Stimulated activated CD4-positive, alpha-beta T cell treated with anti-CD3 and anti-CD28 coated beads, Interleukin-2, amount 100 ng/mL, for 4 hours (primary cell): Measurements from ENCODE around the gene SLAMF9.

ENCODE experiments used
- DNase-seq: peaks from one replicate; pipeline ENCODE4 v3.0.0-alpha.2; 2020; ENCODE audit warnings: low read depth

SLAMF9 gene

DNA sequence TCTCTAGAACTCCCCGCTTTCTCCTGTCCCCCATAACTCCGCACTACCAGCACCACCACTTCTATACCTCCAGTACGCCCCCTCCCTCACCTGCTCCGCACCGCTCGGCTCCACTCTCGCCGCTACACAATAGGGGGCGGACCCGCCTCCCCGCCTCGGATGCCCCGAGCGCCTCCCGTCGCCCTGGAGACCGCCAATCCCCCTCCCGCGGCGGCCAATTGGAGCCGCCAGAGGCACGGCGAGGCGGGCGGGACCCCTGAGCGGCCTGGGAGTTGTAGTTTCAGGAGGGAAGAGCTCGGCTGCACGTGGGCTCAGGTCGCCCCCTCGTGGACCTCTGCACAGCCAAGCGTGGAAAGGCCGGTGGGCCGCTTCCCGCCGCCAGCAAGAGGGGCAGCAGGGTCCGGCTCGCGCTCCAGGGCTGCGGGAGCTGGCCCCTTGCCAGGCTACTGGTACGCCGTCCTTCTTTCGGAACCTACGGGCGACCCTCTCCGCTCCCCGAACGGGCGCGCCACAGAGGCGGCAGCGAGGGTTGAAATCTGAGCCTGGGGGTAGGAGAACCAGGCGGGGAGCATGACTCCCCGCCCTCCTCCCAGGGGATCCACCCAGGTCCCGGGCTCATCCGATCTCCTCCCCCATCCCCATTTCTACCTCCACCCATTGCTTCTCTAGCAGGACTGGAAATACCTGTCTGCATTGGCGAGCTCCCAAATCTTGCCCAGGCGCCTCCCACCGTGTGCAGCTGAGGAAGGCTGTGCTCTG is 8.4 kb downstream of the SLAMF9 start, which contains the start of gene IGSF9:
Gene IGSF9, minus strand, starts transcription at position 131 of the 759 bp plus-strand sequence. CDS start 2,159 bp downstream, outside the sequence.
- peak; percentile 72 for DNase-seq

DNA sequence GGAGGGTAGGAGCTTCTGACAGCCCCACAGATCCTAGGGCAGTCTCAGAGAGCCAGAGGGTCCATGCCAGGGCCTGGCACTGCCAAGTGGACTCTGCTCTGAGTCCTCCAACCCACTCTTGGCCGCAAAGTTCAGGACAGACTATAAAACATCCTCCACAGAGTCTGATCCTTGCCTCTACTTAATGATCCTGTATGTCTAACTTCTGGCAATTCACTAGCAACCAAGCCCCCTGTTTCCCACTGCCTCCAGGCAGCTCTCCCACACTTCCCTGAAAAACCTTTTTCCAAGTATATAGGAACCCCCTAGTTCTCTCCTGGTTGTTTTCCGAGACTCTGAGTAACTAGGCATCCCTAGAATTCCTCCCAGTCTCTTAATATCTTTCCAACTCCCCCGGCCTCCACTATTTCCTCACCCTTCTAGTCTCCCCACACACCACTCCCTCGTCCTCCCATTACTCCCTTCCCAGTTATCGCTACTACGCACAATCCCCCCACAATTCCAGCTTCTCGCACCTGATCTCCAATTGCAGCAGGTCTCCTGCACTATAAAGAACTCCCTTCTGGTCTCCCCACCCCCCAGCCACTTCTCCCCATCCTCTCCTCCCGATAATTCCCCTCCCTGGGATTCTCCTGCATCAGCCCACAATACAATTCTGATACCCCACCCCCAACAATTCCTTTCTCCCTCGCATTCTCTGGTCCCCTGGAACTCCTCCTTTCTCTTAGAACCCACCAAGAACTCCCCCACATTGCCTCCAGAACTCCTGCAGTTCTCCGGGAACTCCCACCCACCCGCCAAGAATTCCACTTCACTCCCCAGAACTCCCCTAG is 9.2 kb downstream of the SLAMF9 start:
- no peak for DNase-seq

DNA sequence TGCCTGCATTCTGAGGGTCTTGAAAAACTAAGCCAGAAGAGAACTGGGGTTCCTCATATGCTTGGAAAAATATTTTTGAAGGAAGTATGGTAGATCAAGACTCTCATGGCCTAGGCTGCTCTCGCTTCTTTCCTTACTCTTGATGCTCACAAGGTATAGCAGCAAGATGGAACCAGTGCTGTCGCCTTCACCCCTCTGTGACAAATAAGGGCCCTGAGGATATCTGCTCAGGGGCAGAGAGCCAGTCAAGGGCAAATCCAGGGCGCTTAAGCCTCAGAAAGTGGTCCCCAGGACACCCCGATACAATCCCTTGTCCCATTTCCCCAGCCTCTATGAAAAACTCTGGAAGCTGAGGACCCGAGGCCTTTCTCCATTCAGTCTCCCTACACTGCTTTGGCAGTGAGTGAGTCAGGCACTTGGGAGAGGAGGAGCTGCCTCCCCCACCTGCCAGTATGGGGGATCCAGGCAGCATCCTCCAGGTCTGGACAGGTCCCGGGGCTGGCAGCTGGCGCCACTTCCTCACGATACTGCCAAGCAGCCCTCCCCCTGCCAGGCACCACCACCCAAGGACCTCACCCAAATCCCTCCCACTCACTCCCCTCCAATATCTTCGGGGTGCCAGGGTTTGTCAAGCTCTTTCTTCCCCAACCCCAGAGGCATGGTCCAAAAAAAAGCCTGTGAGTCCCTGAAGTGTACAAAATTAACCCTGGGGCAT is 10.0 kb downstream of the SLAMF9 start:
- DNase-seq: no peak

DNA sequence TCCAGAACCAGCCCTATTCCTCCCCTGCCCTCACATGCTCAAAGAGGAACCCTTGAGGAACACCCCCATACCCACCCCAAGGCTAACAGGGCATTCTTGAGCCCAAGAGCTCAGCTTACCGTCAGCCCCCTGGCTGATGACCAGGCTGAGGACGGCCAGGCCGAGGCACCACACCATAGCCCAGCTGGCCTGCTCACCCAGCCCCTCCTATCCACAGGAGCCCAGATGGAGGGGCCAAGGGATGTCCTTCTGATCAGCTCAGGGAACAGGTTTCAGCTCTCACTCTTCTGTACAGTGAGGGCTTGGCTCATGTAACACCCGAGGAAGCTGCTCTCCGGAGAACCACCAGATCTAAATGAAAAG is 10.8 kb downstream of the SLAMF9 start:
- DNase-seq: no peak

DNA sequence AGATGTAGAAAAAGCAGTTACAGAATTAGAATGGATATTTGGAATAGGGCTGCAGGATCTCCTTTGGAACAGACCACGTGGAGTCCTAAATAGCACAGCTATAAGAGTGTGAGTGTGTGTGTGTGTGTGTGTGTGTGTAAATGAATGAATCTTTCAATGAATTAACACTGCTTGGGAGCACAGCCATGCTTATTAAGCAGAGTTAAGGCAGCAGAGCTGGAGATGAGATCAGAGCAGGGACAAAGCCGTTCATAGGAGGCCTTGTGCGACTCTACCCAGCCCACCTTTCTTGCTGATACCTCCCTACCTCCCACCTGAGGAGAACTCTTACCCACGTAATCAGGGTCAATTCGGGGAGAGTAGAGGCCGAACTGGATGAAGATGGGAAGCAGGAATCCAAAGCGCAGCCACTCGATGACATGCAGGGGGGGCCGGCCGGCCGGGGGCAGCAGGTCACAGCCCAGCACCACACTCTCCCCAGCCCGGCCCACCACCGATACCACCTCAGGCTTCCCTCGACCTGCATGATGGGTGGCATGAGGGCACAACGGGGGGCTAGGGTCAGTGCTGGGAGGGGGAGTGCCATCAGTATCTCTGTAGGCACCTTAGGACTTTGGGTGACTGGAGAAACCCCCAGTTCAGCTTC is 11.3 kb downstream of the SLAMF9 start:
- no peak for DNase-seq

DNA sequence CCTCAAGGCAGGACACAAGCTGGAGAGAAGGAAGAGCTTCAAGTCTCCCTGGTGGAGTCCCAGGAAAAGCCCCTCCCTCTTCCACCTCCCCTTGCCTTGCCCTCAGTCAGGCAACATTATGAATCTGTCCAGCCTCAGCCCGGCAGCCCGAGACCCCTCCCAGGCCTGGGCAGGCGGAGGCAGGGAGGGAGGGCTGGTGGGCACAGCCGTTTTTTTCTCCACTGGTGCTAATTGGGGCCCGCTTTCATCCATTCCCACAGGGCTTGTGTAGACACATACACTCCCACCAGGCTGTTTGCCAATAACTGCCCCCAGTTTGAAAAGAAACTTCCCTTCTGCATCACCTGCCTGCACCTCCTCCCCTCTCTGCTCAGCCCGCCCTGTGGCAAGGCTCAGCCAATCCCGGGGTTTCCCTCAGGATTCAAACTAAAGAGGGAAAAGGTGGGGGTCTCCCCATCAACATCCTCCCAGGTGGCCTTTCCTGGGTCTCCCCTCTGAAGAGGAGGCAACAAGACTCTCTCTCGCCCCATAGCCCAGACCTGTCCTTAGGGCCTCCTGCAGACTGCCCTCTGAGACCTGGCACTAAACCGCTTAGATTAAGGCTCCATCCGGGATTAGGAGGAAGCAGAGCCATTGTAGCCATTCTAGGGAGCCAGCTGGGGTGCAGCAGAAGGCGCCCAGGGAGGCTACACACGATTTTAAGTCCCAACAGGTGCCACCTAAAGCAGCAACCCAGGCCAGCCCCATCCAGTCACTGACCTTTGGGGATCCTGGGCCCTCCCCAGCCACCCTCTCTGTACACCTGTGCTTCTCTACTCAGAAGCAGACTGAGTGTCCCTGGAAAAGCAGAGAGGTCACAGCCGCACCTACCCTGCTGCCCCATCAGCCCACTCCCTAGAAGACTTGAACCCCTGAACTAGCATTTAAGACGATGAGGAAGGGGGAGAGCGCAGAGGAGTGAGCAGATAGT is 12.2 kb downstream of the SLAMF9 start:
- DNase-seq: no peak

DNA sequence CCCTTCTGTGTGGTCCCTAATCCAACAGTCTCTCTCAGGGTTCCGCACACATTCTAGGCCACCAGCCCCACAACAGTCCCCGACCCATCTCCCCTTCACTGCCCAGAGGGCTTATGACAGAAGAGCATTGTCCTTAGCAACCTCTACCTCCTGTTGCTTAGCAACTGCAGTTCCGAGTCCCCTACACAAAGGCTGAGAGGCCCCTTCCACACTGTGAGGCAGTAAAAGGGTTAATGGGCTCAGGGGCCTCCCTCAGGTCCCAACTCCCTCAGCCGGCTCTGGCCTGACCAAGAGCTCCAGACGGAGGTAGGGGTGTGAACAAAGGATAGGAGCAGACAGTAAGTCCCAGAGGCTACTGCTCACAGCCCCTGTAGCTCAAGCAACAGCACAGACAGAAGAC is 12.9 kb downstream of the SLAMF9 start:
- DNase-seq: no peak

DNA sequence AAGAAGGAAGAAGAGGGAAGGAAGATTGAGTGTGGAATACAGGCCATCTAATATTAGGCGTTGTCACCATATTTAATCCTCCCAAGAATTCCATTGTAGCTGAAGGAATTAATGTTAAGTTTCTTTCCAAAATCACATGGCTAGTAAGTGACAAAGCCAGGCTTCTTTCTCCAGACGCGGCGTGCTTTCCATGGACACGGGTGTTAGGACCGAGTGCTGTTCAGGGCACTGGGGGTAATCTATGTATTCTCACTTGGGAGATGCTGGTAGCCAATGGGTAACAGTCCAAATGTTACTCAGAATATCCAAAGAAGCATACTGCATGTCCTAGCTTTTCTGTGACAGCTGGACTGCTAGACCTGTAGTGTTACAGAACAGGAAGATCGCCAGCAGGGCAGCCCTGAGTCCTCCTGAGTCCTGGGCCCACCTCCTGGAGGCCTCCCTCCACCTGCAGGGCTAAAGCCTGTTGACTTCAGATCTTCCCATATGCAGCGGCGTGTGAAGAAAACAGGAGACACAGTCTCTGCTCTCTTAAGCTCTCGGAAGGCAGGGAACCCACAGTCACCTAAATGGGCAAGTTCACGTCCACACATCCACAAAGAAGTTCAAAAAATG is 13.9 kb downstream of the SLAMF9 start:
- no peak for DNase-seq

DNA sequence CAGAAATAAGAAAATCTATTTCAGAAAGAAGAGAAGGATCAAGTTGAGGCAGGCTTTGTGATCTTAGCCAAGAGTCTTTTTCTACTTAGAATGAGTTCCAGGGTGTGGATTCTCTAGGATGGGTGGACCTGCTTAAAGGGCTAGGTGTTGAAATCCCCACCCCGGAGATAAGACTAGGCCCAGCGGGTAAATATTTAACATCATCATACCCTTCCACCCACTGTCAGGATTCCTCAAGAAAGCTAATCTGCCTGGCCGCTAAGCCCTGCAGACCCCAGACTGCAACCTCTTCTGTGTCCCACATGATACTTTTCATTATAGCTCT is 14.4 kb downstream of the SLAMF9 start:
- DNase-seq: no peak

DNA sequence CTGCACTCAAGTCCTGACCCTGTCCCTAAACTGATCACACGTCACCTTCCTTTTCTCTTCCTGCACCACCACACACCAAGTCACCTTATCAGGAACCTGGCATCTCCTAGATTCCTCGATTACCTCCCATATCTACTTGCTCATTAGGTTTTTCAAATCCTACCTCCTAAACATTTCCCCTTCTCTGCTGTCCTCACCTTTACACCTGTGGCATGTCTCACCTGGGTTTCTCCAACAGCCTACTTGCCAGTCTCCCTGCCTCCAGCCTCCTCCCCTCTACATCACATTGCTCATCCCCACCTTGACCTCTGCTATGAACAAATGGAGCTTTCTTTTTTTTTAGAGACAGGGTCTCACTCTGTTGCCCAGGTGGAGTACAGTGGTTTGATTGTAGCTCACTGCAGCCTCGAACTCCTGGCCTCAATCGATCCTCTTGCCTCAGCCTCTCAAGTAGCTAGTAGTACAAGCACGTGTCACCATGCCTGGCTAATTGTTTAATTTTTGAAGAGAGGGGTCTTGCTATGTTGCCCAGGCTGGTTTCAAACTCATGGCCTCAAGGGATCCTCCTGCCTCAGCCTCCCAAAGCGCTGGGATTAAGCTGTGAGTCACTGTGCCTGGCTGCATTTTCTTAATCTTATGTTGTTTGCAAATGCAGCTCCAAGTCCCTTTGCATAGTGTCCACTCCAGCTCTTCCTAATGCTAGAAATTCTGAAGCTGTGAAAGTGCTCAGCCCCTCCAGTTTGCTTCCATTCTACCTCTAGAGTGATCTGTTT is 14.9 kb downstream of the SLAMF9 start:
- DNase-seq: no peak

DNA sequence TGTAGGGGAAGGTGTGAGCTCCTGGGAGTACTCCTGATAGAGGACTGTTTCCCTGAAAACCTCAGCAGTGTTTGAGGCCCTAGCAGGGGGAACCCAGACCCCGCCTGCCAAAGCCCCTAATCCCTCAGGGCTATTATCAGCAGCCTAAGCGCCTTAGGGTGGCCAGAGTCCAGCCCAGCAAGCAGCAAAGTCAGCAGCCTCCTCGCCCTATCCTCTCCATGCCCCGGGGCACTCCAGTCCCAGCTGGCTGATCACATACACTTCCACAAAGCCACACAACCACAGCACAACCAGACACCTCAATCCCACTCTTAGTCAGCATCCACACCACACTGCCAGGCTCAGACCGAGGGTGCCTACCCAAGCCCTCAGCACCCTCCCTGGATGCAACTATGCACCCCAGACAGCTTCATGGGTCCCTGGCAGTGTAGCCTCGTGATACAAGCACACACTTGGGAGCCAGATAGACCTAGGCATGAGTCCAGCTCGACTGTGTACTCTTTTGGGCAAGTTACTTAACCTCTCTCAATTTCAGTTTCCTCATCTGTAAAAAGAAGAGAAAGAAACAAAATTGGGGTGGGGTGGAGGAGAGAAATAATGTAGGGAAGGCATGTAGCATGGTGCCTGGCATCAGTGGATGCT is 15.7 kb downstream of the SLAMF9 start:
- DNase-seq: no peak

DNA sequence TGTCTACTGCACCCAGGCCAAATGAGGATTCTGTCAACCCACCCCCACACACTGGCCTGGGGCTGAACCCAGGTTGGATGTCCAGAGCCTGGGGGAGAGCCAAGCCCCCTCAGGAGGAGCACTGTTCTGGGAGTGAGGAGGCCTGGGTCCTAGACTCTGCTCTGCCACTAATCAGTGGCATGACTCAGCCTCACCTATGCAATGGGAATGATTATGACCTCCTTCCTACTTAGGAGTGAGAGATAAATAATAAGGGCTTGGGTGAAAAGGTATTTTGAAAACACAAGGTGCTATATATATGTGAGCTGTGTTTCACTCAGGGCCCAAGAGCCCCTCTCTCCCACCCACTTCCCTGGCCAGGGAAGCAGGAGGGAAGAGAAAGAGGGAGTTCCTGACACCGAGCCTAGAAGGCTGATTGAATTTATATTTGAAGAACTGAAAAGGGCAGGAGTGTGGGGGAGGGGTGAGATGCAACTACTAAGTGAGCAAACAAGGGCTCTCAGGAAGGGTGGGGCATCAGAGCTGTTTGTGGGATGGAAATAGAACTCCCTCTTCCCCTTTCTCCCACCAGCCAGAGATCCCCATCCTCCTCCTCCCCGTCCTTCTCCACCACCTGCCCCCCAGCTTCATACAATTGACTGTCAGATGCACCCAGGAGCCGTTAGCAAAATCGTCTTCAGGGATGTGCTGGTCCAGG is 16.8 kb downstream of the SLAMF9 start:
- DNase-seq: no peak

DNA sequence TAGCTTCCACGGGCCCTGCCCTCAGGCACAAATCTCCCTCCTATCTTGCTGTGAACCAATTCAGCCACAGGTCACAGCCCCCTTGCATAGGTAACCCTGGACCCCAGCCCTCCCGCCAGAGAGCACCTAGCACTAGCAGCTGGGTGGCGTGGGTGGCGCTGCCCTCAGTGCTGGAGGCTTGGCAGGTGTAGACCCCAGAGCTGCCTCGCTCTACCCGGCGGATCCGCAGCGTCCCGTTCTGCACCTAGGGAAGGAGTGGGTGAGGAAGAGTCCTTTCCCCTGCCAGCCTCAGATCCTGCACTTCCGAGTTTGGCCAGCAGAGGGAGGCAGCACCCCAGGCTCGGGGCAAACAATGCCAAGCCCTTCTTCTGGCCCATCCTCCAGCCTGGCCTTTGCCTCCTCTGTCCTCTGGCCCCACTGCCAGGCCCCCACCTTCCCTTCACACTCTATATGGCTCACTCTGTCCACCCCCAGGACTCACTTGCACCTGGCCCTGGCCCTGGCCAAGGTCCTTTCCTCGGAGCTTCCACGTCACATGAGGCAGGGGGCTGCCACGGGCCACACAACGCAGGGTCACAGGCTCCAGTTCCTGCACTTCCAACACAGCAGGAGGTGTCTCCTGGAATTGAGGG is 17.6 kb downstream of the SLAMF9 start:
- DNase-seq: peak; percentile 69

DNA sequence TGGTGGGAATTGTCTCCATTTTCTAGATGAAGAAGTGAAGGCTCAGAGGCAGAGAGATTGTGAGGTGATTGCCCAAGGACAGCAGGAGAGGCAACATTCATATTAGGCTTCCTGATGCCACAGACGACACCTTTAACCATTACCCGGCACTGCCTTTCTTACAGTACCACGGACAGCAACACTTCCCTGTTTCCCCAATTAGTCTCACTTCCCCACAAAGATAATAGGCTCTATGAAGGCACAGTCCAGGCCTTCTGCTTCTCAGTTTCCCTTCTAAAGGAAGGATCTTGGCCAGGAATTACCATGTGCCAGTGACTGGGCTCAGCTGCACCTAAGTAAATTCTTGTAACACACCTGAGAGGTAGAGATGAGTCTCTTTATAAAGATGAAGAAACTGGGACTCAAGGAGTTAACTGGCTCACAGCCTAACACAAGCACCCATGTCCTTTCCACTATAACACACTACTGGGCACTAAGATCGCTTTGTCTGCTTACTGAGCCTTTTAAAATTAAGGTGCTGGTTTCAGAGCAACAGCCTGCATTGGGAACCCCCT is 18.2 kb downstream of the SLAMF9 start:
- no peak for DNase-seq

DNA sequence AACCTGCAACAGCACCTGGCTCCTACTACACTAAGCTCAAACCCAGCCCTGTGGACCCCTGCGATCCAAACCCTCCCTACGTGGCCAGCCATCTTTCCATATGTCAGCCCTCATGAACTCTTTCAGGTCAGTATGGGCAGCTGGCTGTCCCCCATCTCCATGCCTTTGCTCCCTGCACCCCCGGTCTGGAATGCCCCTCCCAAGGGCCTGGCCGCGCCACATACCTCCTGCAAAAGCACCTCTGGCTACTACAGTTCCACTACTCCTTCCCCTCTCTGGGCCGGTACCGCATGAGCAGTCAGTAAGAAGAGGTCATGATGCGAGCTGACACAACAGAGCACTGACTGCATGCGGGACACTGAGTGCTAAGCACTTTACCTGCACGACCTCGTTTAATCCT is 18.7 kb downstream of the SLAMF9 start:
- no peak for DNase-seq

DNA sequence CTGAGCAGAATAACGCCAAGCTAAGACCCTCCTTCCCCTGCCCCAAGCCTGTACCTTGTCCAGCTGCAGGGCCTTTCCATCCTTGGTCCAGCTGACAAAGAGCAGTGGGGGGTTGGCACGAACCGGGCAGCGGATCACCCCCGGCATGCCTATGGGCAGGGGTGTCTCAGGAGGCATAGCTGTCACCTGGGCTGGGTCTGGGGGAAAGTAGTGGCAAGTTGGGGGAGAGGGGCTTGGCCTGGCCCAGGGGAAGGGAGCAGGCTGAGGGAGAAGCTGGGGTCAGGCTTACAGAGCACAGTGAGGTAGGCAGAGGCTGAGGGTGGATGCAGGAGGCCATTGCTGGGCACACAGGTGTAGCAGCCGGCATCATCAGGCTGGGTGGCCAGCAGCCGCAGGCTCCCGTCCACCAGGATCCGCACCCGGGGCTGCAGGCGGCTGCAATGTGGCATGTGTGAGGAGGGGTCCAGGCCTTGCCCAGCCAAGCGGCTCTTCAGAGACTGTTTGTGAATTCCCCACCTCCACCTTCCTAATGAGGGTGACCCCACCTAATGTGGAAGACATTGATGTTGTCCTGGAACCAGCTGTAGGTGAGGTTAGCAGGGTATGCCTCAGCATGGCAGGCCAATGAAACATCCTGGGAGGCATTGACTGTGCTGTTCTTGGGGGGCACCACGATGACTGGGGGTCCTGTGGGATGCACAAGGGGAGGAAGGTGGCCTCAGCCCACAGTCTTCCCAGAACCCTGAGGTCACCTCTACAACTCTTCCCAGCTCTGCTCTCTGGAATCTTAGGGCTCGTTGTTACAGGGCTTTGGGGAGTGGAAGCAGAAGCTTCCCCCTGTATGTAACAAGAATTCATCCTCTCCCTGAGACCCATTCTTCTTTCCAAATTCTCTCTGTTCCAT is 19.6 kb downstream of the SLAMF9 start:
- DNase-seq: no peak

DNA sequence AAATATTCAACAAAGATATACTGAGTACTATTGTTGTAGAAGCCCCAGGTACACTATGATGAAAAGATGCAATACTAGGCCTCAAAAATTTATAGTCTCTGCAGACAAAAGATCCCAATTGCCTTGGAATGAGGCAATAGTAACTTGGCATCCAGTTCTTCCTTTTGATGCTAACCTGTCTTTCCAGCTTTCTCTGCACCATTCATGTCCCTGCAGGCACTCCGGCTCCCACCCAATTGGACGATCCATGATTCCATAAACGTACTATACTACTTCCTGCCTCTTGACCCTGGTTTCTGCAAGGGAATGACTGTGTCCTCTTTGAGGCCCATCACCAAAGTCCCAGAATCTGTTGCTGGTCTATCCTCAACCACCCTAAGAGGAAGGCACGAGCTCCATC is 20.7 kb downstream of the SLAMF9 start:
- DNase-seq: no peak
